GM23338 (cell line): ENCODE data around the gene DNAJA3. TPM values are rescaled to one million over a fixed set of nuclear protein-coding genes. Genes with fewer than 3 reads are reported as not detected.

Experiments
- ATAC-seq: fragments of 200-7000 bp; cut with Tn5 transposase; 3 replicates; pipeline ENCODE4 v1.9.1; 2020
- DNase-seq: peaks from one replicate; pipeline ENCODE4 v3.0.0-alpha.2; 2015; ENCODE audit warnings: low spot score
- H2AFZ ChIP-seq: fragments of 200-600 bp; sonication (generic); 2 replicates; pipeline ENCODE4 v1.8.0; 2016; ENCODE audit warnings: antibody characterized with exemption, mild to moderate bottlenecking, moderate library complexity
- H3F3A ChIP-seq: fragments of 200-600 bp; sonication (generic); replicated peaks from 2 replicates; pipeline ENCODE4 v1.8.0; 2017; ENCODE audit warnings: antibody characterized with exemption, mixed run types, low read depth
- H3K27ac ChIP-seq: fragments of 200-600 bp; sonication (generic); 2 replicates; pipeline ENCODE4 v1.6.1; 2016; ENCODE audit warnings: low read depth
- H3K27me3 ChIP-seq: fragments of 200-600 bp; sonication (generic); 2 replicates; pipeline ENCODE4 v1.8.0; 2016; ENCODE audit warnings: mild to moderate bottlenecking, mixed run types, moderate library complexity; ENCODE audit not compliant: insufficient read depth
- H3K36me3 ChIP-seq: fragments of 200-600 bp; sonication (generic); 2 replicates; pipeline ENCODE4 v1.8.0; 2016; ENCODE audit warnings: mild to moderate bottlenecking; ENCODE audit not compliant: insufficient read depth
- H3K4me1 ChIP-seq: fragments of 200-600 bp; sonication (generic); 2 replicates; pipeline ENCODE4 v1.8.0; 2016; ENCODE audit warnings: mild to moderate bottlenecking, moderate library complexity; ENCODE audit not compliant: insufficient read depth
- H3K4me2 ChIP-seq: fragments of 200-600 bp; sonication (generic); 2 replicates; pipeline ENCODE4 v1.7.1; 2017; ENCODE audit warnings: mixed run types
- H3K4me3 ChIP-seq: fragments of 200-600 bp; sonication (generic); 2 replicates; pipeline ENCODE4 v1.6.1; 2016; ENCODE audit warnings: mixed run types
- H3K79me2 ChIP-seq: fragments of 200-600 bp; sonication (generic); replicated peaks from 2 replicates; pipeline ENCODE4 v1.8.0; 2017; ENCODE audit warnings: mild to moderate bottlenecking; ENCODE audit not compliant: insufficient read depth
- H3K9me2 ChIP-seq: fragments of 200-600 bp; sonication (generic); 2 replicates; pipeline ENCODE4 v1.8.0; 2017; ENCODE audit not compliant: insufficient read depth
- H4K20me1 ChIP-seq: fragments of 200-600 bp; sonication (generic); replicated peaks from 2 replicates; pipeline ENCODE4 v1.8.0; 2017; ENCODE audit warnings: mild to moderate bottlenecking; ENCODE audit not compliant: insufficient read depth
- H3K27ac Mint-ChIP-seq: 2 replicates; pipeline ENCODE4 v1.8.0; 2020; ENCODE audit warnings: inconsistent platforms, mild to moderate bottlenecking, moderate library complexity, mixed read lengths
- H3K27me3 Mint-ChIP-seq: 3 replicates; pipeline ENCODE4 v1.8.0; 2022; ENCODE audit warnings: low read depth, mild to moderate bottlenecking, moderate library complexity, mixed read lengths, inconsistent platforms; ENCODE audit not compliant: insufficient read depth, poor library complexity
- H3K36me3 Mint-ChIP-seq: 3 replicates; pipeline ENCODE4 v1.8.0; 2021; ENCODE audit warnings: low read depth, mild to moderate bottlenecking, inconsistent platforms, moderate library complexity, mixed read lengths
- H3K4me1 Mint-ChIP-seq: 3 replicates; pipeline ENCODE4 v1.8.0; 2020; ENCODE audit warnings: mild to moderate bottlenecking, inconsistent platforms, mixed read lengths
- H3K4me3 Mint-ChIP-seq: 3 replicates; pipeline ENCODE4 v1.8.0; 2021; ENCODE audit warnings: moderate library complexity, mild to moderate bottlenecking, inconsistent platforms, mixed read lengths
- H3K9me3 Mint-ChIP-seq: 3 replicates; pipeline ENCODE4 v1.8.0; 2020; ENCODE audit warnings: moderate library complexity, mild to moderate bottlenecking, inconsistent platforms, mixed read lengths
- EZH2 ChIP-seq: fragments of 200-600 bp; sonication (generic); IDR thresholded peaks from one replicate; pipeline ENCODE4 v1.8.0; 2017; ENCODE audit warnings: antibody characterized with exemption, mild to moderate bottlenecking, low read depth; ENCODE audit not compliant: unreplicated experiment
- EZH2phosphoT487 ChIP-seq: fragments of 200-600 bp; sonication (generic); IDR thresholded peaks from one replicate; pipeline ENCODE4 v1.8.1; 2018; ENCODE audit warnings: antibody characterized with exemption; ENCODE audit not compliant: unreplicated experiment
- NANOG ChIP-seq: IDR thresholded peaks from 2 replicates; pipeline ENCODE4 v1.6.1; 2016; ENCODE audit warnings: antibody characterized with exemption, borderline replicate concordance
- POLR2AphosphoS5 ChIP-seq: IDR thresholded peaks from 2 replicates; pipeline ENCODE4 v1.6.1; 2016; ENCODE audit warnings: antibody characterized with exemption, low read depth
- STAT1 ChIP-seq: IDR thresholded peaks from one replicate; pipeline ENCODE4 v1.6.1; 2016; ENCODE audit warnings: antibody characterized with exemption; ENCODE audit not compliant: unreplicated experiment
- ZNF114 ChIP-seq: fragments of 250-450 bp; sonication (Bioruptor Pico); IDR thresholded peaks from 2 replicates; pipeline ENCODE4 v1.5.0; 2020; ENCODE audit warnings: mild to moderate bottlenecking, moderate library complexity
- ZNF331 ChIP-seq: fragments of 250-450 bp; sonication (Bioruptor Pico); IDR thresholded peaks from 2 replicates; pipeline ENCODE4 v1.5.0; 2020; ENCODE audit warnings: low read depth, mild to moderate bottlenecking, moderate library complexity
- polyA plus RNA-seq: library from polyadenylated mRNA; unstranded; fragments of >200 nt; fragmentation: Nextera tagmentation; extraction: Ambion mirVana; gene quantifications from 2 replicates; pipeline ENCODE4 v1.2.1, GENCODE V29; 2016
- total RNA-seq: library from RNA; depleted of rRNA; stranded (reverse); fragments of >200 nt; shearing (Covaris generic); gene quantifications from 2 replicates; pipeline ENCODE4 v1.2.3, GENCODE V29; 2014
- TF ChIP-seq, protein P1 (sequence below), 2 experiments: fragments of 200-600 bp in 1 of 2; sonication (generic) in 1 of 2; conservative IDR thresholded peaks; 2 replicates each; pipeline versions ENCODE4 v1.5.1 to v1.6.1; 2016 to 2017; ENCODE audit warnings: antibody characterized with exemption in 2 of 2, low read depth in 2 of 2, mild to moderate bottlenecking in 2 of 2, moderate library complexity in 1 of 2
- TF ChIP-seq, protein P2 (sequence below): fragments of 250-450 bp; sonication (Bioruptor Pico); IDR thresholded peaks from 2 replicates; pipeline ENCODE4 v1.5.0; 2020; ENCODE audit warnings: mild to moderate bottlenecking, moderate library complexity
- TF ChIP-seq, protein P3 (sequence below): IDR thresholded peaks from 2 replicates; pipeline ENCODE4 v1.6.1; 2016; ENCODE audit warnings: antibody characterized with exemption
- TF ChIP-seq, protein P4 (sequence below): IDR thresholded peaks from one replicate; pipeline ENCODE4 v1.6.1; 2018; ENCODE audit warnings: antibody characterized with exemption; ENCODE audit not compliant: unreplicated experiment

Gene DNAJA3
- total and polyA plus RNA-seq, 2 experiments from 2014 or later = 56.3 to 75.5 TPM

DNA sequence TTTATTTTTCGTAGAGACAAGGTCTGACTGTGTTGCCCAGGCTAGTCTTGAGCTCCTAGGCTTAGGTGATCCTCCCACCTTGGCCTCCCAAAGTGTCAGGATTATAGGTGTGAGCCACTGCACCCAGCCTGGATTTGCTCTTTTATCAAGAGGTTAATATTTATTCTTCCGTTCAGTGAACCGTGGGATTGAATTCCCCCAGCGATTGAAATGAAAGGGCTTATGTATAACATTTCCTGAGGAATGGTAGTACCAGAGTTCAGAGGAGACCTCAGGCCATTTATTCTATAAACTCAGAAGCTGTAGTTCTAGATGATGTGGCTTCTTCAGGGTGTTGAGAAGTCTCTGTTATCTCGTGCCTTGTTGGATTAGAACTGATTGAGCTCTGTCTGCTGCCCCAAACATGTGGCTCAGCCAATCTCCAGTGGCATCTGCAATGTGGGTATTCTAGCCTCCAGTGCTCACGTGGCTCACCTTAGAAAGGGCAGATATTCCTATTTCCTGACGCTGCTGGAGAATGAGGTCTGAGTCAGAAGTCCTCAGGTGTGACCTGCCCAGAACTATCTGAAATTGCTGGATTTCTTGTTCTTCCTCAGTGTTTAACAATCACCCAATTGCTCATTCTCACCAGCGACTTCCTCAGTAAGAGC lies 73.0 kb downstream of the DNAJA3 start:
- H3K4me1 ChIP-seq = peaks cover 5% of the 10 kb centered on the region; the same call in 1 of the 2 replicates
- Mint-ChIP-seq H3K36me3 (0 out of 3 replicates have a peak, but pooled peaks cover 3% of the 10 kb centered on the region), H3K4me1 (peaks cover 18% of the 10 kb centered on the region), H3K9me3 (no peaks in the 10 kb centered on the region), H3K27ac (no peak overlapping the region), H3K4me3 (no peak overlapping the region), H3K27me3 (peaks cover 5% of the 10 kb centered on the region)
- no peak overlapping the region for H3K27ac ChIP-seq
- no peak overlapping the region for H3K4me2 ChIP-seq
- DNase-seq (no peak), ATAC-seq (no peak)
- 0 out of 2 replicates have a peak, but pooled peaks cover 3% of the 10 kb centered on the region for H3F3A ChIP-seq
- peaks cover 2% of the 10 kb centered on the region; the same call in 1 of the 2 replicates for H4K20me1 ChIP-seq
- no peaks in the 10 kb centered on the region for H3K27me3 ChIP-seq
- H2AFZ ChIP-seq = no peak overlapping the region
- no peak for TF ChIP-seq ZNF114 (CRISPR knock-in tag)
- TF ChIP-seq, protein P1, sequence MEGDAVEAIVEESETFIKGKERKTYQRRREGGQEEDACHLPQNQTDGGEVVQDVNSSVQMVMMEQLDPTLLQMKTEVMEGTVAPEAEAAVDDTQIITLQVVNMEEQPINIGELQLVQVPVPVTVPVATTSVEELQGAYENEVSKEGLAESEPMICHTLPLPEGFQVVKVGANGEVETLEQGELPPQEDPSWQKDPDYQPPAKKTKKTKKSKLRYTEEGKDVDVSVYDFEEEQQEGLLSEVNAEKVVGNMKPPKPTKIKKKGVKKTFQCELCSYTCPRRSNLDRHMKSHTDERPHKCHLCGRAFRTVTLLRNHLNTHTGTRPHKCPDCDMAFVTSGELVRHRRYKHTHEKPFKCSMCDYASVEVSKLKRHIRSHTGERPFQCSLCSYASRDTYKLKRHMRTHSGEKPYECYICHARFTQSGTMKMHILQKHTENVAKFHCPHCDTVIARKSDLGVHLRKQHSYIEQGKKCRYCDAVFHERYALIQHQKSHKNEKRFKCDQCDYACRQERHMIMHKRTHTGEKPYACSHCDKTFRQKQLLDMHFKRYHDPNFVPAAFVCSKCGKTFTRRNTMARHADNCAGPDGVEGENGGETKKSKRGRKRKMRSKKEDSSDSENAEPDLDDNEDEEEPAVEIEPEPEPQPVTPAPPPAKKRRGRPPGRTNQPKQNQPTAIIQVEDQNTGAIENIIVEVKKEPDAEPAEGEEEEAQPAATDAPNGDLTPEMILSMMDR (conservative IDR thresholded peaks at IDR 0.05; ENCODE audit: low read depth in 2 of 2) = no peak
- TF ChIP-seq, protein P2, sequence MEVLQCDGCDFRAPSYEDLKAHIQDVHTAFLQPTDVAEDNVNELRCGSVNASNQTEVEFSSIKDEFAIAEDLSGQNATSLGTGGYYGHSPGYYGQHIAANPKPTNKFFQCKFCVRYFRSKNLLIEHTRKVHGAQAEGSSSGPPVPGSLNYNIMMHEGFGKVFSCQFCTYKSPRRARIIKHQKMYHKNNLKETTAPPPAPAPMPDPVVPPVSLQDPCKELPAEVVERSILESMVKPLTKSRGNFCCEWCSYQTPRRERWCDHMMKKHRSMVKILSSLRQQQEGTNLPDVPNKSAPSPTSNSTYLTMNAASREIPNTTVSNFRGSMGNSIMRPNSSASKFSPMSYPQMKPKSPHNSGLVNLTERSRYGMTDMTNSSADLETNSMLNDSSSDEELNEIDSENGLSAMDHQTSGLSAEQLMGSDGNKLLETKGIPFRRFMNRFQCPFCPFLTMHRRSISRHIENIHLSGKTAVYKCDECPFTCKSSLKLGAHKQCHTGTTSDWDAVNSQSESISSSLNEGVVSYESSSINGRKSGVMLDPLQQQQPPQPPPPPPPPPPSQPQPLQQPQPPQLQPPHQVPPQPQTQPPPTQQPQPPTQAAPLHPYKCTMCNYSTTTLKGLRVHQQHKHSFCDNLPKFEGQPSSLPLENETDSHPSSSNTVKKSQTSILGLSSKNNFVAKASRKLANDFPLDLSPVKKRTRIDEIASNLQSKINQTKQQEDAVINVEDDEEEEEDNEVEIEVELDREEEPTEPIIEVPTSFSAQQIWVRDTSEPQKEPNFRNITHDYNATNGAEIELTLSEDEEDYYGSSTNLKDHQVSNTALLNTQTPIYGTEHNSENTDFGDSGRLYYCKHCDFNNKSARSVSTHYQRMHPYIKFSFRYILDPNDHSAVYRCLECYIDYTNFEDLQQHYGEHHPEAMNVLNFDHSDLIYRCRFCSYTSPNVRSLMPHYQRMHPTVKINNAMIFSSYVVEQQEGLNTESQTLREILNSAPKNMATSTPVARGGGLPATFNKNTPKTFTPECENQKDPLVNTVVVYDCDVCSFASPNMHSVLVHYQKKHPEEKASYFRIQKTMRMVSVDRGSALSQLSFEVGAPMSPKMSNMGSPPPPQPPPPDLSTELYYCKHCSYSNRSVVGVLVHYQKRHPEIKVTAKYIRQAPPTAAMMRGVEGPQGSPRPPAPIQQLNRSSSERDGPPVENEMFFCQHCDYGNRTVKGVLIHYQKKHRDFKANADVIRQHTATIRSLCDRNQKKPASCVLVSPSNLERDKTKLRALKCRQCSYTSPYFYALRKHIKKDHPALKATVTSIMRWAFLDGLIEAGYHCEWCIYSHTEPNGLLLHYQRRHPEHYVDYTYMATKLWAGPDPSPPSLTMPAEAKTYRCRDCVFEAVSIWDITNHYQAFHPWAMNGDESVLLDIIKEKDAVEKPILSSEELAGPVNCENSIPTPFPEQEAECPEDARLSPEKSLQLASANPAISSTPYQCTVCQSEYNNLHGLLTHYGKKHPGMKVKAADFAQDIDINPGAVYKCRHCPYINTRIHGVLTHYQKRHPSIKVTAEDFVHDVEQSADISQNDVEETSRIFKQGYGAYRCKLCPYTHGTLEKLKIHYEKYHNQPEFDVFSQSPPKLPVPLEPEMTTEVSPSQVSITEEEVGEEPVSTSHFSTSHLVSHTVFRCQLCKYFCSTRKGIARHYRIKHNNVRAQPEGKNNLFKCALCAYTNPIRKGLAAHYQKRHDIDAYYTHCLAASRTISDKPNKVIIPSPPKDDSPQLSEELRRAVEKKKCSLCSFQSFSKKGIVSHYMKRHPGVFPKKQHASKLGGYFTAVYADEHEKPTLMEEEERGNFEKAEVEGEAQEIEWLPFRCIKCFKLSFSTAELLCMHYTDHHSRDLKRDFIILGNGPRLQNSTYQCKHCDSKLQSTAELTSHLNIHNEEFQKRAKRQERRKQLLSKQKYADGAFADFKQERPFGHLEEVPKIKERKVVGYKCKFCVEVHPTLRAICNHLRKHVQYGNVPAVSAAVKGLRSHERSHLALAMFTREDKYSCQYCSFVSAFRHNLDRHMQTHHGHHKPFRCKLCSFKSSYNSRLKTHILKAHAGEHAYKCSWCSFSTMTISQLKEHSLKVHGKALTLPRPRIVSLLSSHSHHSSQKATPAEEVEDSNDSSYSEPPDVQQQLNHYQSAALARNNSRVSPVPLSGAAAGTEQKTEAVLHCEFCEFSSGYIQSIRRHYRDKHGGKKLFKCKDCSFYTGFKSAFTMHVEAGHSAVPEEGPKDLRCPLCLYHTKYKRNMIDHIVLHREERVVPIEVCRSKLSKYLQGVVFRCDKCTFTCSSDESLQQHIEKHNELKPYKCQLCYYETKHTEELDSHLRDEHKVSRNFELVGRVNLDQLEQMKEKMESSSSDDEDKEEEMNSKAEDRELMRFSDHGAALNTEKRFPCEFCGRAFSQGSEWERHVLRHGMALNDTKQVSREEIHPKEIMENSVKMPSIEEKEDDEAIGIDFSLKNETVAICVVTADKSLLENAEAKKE = no peak
- no peak for TF ChIP-seq POLR2AphosphoS5
- TF ChIP-seq, protein P3, sequence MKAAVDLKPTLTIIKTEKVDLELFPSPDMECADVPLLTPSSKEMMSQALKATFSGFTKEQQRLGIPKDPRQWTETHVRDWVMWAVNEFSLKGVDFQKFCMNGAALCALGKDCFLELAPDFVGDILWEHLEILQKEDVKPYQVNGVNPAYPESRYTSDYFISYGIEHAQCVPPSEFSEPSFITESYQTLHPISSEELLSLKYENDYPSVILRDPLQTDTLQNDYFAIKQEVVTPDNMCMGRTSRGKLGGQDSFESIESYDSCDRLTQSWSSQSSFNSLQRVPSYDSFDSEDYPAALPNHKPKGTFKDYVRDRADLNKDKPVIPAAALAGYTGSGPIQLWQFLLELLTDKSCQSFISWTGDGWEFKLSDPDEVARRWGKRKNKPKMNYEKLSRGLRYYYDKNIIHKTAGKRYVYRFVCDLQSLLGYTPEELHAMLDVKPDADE = no peak
- no peak for TF ChIP-seq EZH2
- no peak for TF ChIP-seq ZNF331
- TF ChIP-seq, protein P4, sequence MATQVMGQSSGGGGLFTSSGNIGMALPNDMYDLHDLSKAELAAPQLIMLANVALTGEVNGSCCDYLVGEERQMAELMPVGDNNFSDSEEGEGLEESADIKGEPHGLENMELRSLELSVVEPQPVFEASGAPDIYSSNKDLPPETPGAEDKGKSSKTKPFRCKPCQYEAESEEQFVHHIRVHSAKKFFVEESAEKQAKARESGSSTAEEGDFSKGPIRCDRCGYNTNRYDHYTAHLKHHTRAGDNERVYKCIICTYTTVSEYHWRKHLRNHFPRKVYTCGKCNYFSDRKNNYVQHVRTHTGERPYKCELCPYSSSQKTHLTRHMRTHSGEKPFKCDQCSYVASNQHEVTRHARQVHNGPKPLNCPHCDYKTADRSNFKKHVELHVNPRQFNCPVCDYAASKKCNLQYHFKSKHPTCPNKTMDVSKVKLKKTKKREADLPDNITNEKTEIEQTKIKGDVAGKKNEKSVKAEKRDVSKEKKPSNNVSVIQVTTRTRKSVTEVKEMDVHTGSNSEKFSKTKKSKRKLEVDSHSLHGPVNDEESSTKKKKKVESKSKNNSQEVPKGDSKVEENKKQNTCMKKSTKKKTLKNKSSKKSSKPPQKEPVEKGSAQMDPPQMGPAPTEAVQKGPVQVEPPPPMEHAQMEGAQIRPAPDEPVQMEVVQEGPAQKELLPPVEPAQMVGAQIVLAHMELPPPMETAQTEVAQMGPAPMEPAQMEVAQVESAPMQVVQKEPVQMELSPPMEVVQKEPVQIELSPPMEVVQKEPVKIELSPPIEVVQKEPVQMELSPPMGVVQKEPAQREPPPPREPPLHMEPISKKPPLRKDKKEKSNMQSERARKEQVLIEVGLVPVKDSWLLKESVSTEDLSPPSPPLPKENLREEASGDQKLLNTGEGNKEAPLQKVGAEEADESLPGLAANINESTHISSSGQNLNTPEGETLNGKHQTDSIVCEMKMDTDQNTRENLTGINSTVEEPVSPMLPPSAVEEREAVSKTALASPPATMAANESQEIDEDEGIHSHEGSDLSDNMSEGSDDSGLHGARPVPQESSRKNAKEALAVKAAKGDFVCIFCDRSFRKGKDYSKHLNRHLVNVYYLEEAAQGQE = no peak
- no peak for TF ChIP-seq STAT1
- TF ChIP-seq NANOG = no peak
- no peak for TF ChIP-seq EZH2phosphoT487
- H3K79me2 ChIP-seq = peaks cover 23% of the 10 kb centered on the region; the same call in 1 of the 2 replicates
- no peaks in the 10 kb centered on the region for H3K36me3 ChIP-seq
- H3K9me2 ChIP-seq = no peaks in the 10 kb centered on the region
- H3K4me3 ChIP-seq = no peak overlapping the region
